Fibroblast of upper back skin (primary cell): ENCODE measurements around the gene MRPL45.

Experiments used
- DNase-seq: peaks from one replicate; pipeline ENCODE4 v3.0.0-alpha.2; 2013

Gene MRPL45

DNA sequence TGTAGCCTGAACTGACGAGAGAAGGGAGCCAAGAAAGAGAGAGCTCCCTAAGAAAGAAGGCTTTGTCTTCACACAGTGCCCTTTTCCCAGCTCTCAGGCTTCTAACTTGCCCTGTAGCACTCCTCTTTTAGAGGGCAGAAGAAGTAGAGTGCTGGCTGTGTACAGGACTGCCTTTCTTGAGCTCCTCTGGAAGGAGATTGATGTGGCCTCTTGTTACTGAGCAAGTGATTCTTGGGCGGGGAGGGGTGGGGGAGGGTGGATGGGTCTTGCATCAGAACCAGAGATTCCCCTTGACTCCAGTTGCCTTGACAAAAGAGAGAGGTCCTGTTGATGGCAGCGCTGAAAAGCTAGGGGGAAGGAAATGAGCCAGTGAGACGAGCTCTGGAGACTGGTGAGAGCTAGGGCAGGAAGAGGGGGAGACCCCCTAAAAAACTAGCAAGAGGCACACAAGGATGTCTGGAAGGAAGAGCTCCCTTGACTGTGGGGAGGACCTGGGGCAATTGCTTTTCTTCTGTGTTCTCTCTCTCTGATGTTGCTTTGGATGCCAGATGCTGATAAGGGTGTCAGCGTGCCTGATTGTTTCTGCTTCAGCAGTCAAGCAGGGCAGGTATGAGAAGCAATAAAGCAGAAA is 28.4 kb downstream of the MRPL45 start:
- DNase-seq: no peak

DNA sequence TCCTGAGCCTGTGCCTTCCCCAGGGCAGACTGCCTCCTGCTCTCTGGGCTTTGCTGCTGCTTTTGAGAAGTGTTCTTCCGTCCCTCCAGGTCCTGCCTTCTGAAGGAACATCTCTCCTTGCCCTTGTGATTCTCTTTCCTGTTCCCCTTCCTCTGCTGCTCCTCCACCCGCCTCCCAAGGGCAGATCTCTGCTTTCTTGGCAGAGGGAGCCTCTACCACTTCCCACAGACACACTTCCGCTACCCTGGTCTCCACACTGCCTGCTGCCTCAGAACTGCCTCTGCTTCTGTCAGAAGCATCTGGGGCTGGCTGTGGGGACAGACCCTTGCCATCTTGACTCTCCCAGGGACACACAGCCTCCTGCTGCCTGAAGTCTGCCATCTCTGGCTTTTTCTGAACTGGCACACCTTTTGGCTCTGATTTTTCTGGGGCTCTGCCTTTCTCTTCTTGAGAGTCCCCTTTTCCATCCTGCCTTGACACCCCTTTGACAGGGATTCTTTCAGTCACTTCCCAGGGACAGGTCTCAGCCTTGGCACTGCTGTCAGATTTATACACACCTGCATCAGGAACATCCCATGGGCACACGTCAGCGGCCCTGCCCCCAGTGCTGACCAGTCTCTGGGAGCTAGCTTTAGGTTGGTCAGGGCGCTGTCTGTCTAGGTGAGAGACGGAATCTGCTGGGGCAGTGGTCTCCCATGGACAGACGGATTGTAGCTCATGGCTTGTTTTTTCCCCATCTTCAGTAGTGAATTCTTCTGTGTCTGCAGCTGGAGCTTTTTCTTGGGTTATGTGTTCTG is 30.2 kb downstream of the MRPL45 start:
- DNase-seq: no peak

DNA sequence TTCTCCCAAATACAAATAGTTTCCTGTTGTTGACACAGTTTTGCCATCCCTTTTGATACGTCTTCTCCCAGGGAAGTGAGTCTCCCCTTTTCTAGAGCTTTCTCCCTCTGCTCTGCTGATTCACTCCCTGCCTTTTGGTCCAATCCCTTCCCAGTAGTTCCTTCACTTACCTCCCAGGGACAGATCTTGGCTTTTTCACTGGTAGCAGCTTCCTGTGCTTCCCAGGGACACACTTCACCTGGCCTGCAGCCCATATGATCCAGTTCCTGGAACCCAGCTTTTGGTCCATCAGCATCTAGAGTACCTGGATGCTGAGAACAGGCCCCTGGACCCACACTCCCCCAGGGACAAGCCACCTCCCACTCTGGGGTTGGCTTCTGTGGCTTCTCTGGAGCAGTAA is 31.0 kb downstream of the MRPL45 start:
- no peak for DNase-seq

DNA sequence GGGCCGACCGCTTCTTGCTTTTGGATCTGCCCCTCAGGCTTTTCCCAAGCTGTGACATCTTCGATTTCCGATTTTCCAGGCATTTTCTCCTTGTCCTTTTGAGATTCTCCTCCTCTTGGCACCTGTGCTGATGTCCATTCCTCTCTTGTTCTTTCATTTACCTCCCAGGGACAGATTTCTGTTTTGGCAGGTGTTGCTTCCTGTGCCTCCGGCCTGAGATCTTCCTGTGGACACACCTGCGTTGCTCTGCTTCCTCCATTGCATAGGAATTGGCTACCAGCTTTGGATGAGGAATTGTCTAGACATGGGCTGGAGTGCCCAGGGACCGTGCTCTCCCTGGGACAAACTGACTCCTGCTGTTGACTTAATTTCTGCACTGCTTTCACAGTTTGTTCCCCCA is 31.7 kb downstream of the MRPL45 start:
- no peak for DNase-seq

DNA sequence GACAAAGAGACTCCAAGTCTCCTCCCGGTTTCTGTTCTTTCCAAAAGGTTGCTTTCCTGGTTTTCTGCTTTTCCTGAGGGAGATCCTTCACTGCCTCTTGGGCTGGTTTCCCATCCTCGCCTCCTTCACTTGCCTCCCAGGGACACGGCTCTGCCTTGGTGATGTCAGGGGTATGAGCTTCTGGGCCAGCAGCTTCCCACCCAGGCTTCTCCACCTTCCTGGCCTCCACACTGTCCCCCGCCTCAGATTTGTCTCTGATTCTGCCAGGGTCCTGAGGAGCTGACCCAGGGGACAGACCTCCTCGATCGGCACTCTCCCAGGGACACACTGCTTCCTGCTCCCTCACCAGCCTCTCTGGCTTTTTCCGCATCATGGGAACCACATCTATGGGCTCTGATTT is 32.3 kb downstream of the MRPL45 start:
- DNase-seq: no peak

DNA sequence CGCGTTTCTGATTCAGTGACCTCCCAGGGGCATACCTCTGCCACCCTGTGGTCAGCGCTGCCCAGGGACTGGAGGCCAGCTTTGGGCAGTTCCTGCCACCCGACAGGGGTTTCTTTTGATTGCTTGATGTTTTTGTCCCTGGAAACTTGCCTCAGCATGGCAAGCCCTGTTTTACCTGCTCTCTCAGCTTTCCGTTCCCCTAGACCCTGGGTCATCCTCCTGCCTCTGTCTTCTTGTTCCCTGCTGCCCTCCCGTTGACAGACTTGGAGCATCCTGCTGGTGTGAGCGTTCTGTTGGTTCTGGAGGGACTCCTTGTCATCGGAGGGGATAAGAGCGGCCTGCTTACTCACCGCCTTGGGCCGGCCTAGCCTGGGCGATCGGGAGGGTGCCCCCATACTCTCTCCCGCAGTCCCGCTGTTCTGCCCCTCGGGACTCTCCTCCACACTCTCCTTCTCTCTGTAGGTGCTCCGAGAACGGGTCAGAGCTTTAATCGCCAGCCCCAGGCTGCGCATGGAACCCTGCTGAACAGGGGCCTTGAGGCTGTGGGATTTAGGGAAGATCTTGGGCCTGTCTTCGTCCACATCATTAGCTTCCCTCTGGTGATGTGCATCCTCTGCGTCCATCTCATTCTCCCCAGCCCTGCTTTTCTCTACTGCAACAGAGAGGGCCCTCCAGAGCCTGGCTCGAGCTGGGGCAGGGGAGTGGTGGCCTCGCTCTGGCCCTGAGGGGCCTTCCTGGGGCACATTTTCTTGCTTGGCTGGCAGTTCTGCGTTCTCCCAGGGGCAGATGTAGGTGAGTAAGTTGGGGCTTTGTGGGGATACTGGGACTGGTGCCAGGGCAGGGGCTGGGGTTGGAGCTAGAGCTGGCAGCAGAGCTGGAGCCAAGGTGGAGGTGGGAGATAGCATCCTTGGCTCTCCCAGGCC is 33.1 kb downstream of the MRPL45 start:
- DNase-seq: no peak

DNA sequence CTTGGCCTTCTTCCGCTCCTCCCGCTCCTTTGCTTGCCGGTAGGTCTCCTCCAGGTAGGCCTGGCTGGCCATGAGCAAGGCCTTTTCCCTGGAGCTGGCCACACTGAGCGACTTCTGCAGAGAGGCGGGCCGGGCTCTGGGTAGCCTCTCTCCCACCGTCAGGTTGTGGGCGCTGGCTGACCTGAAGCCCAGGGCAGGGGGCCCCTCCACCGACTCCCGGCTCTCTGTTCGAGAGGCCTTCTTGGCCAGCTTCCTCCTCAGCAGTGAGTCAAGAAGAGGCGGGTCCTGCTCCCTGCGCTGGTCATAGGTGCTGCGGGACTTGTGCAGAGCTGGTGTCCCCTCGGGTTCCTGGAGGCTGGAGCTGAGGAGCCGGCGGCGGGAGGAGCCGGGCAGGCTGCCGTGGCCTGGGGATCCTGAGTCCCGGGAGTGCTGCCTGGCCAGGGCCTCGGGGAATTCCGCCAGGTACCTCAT is 34.0 kb downstream of the MRPL45 start:
- DNase-seq: no peak

DNA sequence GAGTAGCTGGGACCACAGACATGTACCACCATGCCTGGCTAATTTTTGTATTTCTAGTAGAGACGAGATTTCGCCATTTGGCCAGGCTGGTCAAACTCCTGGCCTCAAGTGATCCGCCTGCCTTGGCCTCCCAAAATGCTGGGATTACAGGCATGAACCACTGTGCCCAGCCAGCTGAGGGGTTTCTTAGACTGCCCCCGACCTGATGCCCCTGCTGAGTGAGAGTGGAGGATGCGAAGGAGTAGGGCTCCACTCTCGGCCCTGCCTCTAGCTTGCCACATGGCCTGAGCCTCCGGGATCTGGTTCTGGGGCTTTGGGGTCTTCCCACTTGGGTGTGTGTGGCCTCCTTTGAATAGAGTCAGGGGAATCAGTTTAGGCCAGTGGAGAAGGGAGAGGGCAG is 35.8 kb downstream of the MRPL45 start:
- DNase-seq: no peak

DNA sequence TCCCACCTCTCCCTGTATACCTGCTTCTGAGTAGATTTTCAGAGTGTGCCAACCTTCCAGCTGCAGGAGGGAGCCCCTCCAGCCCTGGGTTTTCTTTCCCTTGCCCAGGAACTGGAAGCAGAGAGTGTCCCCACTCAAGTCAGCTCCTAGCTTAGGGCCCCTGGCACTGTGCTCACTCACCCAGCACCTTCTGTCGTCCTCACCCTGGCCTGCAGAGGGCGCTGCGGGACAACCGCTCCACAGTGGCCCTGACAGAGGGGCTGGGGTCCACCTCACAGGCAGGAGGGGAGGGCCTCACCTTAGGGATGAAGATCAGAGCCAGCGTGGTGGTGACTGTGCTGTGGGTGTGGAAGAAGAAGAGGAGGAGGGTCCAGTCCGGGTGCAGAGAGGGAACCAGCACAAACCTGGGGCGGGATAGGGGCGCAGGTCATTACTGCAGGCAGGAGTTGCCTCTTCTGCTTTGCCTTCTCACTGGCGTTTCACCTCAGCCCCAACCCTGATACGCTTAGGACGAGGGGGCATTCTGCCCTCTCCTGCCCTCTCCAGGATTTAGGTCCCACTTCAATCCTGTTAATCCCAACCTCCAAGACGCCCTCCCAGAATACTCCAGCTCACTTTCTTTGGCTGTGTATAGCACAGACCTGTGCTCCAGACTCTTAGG is 36.8 kb downstream of the MRPL45 start:
- no peak for DNase-seq

DNA sequence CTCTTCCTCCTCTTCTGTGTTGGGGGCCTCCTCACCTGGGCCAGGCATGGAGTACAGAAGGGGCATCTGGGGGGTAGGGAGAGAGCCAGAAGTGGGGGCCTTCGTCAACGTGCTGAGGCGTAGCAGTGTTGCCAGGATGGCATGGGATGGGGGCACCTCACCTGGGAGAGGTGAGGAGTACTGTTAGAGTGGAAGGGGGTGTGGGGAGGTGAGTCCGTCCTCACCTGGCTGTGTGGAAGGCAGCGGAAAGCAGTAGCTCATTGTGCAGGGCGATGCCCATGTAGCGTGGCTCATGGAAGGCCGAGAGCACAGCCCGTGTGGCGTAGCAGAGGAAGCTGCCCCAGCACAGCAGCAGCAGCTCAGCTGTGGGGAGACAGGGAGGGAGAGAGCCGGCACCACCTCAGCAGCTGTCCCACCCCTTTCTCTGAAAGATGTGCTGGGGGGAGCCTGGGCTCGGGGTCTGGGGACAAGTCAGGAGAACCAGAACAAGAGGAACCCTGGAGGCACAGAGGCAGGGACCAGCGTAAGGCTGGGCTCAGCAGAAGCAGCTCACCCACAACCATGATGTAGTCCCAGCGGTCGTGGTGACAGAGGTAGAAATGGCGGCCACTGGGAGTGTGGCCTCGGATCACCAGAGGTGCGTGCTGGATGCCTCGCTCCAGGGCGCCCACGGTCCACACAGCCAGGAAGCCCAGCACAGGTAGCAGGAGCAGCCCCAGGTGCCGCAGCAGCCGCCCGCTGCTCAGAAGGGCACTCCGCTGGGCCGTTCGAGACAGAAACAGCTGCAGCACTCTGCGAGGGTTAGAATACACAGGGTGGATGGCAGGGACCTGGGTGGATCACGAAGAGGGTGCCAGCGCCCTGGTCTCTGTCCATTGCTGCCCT is 37.8 kb downstream of the MRPL45 start:
- DNase-seq: no peak

DNA sequence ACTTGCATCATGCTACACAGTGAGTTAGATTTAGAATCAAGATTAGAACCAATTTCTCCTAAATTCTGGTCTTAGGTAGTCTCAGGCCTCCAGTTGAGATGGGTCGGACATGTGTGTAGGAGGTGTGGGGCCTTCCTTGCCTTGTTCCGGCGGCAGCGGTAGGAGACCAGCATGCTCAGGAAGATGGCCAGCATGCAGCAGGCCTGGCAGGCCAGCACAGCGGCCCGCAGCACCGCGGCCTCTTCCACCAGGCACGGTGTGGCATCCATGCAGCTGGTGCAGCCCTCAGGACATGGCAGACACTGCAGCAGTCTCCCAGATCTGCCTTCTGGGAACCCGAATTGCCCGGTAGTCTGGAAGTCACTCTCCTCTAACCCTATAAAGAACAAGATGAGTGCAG is 39.9 kb downstream of the MRPL45 start:
- DNase-seq: no peak

DNA sequence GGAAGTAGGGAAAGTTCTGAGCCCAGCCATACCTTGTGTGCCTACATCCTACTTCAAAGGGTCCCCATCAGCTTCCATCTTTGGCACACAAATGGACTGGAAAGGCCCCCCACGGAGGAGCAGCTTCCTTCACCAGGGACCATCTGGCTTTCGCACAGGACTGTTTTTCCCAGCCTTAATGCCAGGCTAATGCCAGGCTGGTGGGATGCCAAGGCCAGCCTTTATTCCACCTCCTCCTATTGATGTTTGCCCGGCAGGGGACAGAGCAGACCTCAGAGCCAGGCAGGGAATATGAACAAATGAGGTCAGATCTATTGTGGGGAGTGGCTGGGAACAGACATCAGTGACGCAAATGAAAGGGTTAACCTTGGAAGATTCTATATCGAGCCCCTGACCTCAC is 41.1 kb downstream of the MRPL45 start:
- DNase-seq: no peak

DNA sequence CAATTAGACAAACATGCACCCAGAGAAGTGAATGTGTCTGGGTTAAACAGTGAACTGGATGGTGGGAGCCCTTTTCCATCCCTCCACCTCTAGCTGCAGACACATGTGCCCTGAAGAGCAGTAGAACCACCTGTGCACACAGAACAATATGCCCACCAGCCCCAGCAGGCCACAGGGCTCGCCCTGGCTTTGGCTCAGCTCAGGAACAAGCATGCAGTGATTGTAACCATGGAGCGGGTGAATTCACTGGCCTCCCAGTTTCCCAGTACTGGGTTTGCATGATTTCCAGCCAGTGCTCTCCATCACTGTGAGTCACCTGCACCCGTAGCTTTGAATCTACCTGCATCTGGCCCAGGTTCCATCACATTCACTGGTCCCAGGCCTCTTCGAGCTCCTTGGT is 41.6 kb downstream of the MRPL45 start:
- no peak for DNase-seq

DNA sequence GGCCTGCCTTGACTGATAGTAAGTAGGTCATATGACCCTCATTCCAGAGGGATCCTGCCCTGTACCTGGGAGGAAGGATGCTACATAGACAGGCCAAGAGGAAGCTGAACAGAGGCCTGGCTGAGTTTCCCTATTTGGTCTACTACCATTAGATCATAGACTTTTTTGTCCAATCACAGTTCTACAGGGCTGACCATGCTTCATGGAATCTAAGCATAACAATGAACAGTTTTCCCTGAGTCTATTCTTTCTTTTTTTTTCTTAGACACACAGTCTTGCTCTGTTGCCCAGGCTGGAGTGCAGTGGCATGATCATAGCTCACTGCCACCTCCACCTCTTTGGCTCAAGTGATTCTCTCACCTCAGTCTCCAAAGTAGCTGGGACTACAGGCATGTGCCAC is 42.9 kb downstream of the MRPL45 start:
- DNase-seq: no peak

DNA sequence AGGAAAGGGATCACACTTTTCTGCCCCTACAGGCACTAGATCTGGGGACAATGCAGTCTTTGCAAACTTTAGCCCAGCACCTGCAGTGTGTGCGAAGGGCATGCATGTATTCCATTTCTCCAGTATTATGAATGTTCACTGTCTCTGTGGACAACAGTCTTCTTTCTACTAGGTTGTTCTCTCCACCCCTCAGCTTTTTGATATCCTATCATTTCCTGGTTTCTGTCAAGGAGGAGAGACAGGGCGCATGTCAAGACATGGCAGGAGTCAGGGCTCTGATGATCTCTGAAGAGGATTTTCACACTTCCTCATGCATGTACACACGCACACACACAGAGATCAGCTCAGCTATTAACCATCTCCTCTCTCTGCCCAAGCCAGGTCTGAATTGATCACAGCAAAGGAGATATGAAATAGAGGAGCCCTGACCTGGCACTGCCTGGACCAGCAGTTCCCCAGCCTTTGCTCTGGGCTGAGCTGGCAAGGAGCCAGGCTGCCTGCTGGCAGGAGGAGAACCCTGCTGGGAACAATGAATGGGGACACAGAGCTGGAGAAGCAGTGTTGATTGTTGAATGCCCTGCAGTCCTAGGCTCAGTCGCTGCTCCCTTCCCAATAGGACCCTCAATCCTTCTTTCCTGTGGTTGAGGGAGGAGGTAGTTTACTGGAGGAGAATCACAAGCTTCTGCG is 44.2 kb downstream of the MRPL45 start:
- DNase-seq: no peak

DNA sequence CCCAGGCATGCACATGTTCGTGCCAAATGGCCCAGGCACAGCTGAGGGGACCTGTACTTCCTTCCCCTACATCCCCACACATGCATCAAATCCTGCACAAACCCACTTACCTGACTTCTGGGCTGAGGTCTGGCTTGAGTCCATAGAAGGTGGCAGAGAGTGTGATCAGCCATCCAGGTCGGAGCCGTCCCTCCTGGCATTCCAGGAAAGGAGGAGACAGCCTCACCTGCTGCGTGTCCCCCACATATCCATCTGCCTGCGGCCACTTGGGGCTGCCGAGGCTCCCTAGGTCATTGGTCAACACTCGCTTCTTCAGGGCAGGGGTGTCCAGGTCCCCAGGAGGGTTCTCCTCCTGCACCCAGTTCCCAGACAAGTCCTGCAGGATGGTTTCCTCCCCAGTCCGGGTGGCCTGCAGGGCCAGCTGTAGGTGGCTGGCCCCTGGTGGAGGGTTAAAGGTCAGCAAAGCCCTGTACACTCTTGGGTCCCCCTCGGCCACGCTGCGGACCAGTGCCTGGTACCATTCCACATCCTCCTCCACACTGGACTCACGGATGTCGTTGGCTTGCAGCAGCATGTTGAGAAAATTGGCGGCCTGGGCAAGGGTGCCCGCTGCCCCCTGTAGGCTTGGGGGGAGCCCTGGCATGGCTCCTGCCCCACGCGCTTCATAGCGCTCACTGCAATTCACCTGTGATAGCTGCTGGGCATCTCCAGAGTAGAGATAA is 46.1 kb downstream of the MRPL45 start:
- DNase-seq: no peak

DNA sequence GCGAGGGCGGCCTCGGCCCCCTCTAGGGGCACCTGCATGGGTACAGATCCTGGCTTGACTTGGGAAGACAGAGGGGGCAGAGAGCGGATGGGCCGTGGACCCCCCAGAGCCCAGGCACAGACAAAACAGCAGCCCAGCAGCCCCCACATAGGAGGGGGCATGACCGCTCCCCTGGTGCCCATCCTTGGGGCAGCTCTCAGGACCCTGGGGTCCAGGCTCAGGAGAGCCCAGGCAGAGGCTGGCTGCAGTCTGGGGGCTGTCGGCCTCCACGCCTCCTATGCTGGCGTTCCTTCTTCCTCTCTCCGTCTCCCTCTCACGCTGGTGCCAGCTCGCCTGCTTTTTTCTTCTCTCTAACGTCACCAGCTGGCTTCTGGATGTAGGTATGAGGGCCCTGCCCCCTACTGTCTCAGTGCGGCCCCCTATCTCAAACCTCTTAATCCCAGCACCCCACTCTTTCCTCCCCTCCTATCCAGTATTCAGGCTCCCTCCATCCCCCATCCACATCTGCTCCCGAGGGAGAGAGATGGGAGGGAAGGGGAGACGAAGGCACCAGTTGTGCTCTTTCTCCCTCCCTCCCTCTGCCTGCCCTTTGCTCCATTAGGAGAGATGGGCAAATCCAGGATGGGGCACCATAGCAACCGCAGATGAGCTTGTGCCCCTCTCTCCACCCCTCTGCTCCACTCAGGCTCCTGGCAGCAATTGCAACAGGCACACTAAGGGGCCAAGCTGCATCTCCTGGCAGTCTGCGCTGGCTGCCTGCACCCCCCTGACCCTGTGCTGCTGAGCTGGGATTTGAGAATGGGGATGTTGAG is 46.8 kb downstream of the MRPL45 start, which contains the start of gene GPR179:
TSS of gene GPR179 (minus strand) at position 349 of the 812 bp plus-strand sequence. CDS start at position 182, 167 bp downstream.
- DNase-seq: no peak

DNA sequence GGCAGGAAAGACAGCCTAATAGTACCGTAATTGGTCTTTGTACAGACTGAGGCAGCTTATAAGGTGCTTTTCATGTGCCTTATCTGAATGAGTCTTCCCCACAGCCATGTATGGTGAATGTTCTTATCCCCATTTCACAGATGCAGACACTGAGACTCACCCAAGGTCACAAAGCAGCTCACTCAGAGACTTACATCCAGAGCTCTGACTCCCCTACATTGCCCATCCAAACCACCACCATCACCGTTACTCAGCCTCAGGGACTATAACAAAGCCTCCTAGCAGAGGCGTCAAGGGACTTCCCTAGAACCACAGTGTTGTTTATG is 47.4 kb downstream of the MRPL45 start:
- no peak for DNase-seq

DNA sequence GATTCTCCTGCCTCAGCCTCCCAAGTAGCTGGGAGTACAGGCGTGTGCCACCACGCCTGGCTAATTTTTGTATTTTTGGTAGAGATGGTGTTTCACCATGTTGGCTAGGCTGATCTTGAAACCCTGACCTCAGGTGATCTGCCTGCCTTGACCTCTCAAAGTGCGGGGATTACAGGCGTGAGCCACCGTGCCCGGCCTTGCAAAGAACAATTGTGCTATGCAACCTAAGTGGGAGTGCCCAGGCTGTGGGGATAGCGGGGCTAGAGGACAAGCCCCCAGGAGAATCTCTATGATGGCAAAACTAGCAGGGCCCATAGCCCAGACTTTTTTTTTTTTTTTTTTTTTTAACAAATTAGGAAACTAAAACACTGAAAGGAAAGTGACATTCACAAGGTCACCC is 48.8 kb downstream of the MRPL45 start:
- no peak for DNase-seq
